CD14-positive monocyte (primary cell): Measurements from ENCODE around the gene SLC2A9. TPM values are rescaled to one million over a fixed set of nuclear protein-coding genes. Genes with fewer than 3 reads are reported as not detected.
A peak's percentile ranks its signal among the peaks of the same experiment; 100 is the strongest.

Experiments
- DNase-seq, 3 donors: peaks; one replicate each; pipeline ENCODE4 v3.0.0-alpha.2; 2011 to 2022
- H2AFZ ChIP-seq: 2 replicates; pipeline ENCODE4 v1.6.0; 2012; ENCODE audit warnings: mild to moderate bottlenecking, low read depth, low read length, inconsistent platforms; ENCODE audit not compliant: insufficient read depth, poor library complexity, severe bottlenecking
- H3K27ac ChIP-seq, 2 donors: 1 replicate in 1 of 2; 2 replicates in 1 of 2; pipeline ENCODE4 v1.5.1; 2012 to 2013; ENCODE audit warnings: low read length in 2 of 2, control low read depth in 1 of 2, inconsistent platforms in 1 of 2, low read depth in 1 of 2, mild to moderate bottlenecking in 1 of 2
- H3K27me3 ChIP-seq, 2 donors: one replicate each; pipeline versions ENCODE4 v1.6.0 to v1.6.1; 2011 to 2013; ENCODE audit warnings: low read length in 2 of 2; ENCODE audit not compliant: control insufficient read depth in 2 of 2, insufficient read depth in 2 of 2
- H3K36me3 ChIP-seq, 2 donors: replicated peaks in 1 of 2; 1 replicate in 1 of 2; 2 replicates in 1 of 2; pipeline versions ENCODE4 v1.5.1 to v1.6.1; 2012 to 2013; ENCODE audit warnings: low read length in 2 of 2, control low read depth in 1 of 2, inconsistent platforms in 1 of 2, mild to moderate bottlenecking in 1 of 2; ENCODE audit not compliant: insufficient read depth in 2 of 2, control insufficient read depth in 1 of 2
- H3K4me1 ChIP-seq, 2 donors: 1 replicate in 1 of 2; 2 replicates in 1 of 2; pipeline versions ENCODE4 v1.5.1 to v1.6.1; 2012 to 2013; ENCODE audit warnings: low read length in 2 of 2, control low read depth in 1 of 2, inconsistent platforms in 1 of 2, mild to moderate bottlenecking in 1 of 2, moderate library complexity in 1 of 2; ENCODE audit not compliant: insufficient read depth in 2 of 2, control insufficient read depth in 1 of 2
- H3K4me2 ChIP-seq: replicated peaks from 2 replicates; pipeline ENCODE3; 2012; ENCODE audit warnings: low read length, moderate library complexity, mild to moderate bottlenecking; ENCODE audit not compliant: poor library complexity, severe bottlenecking; ENCODE audit errors: extremely low read depth
- H3K4me3 ChIP-seq, 3 experiments: fragments of 200-600 bp in 1 of 3; sonication (generic) in 1 of 3; replicated peaks in 1 of 3; 1 replicate in 2 of 3; 2 replicates in 1 of 3; pipeline ENCODE4 v1.5.1; 2011 to 2013; ENCODE audit warnings: low read length in 3 of 3, mild to moderate bottlenecking in 3 of 3, control low read depth in 2 of 3, low read depth in 2 of 3, inconsistent platforms in 1 of 3, moderate library complexity in 1 of 3
- H3K79me2 ChIP-seq: 2 replicates; pipeline ENCODE4 v1.6.0; 2012; ENCODE audit warnings: mild to moderate bottlenecking, control low read depth, inconsistent platforms, low read length, moderate library complexity; ENCODE audit not compliant: insufficient read depth
- H3K9ac ChIP-seq: 2 replicates; pipeline ENCODE4 v1.6.0; 2017; ENCODE audit warnings: low read length, mild to moderate bottlenecking; ENCODE audit not compliant: insufficient read depth, poor library complexity, severe bottlenecking
- H3K9me3 ChIP-seq, 2 donors: replicated peaks in 1 of 2; 1 replicate in 1 of 2; 2 replicates in 1 of 2; pipeline versions ENCODE4 v1.5.1 to v1.6.1; 2012 to 2013; ENCODE audit warnings: low read length in 2 of 2, control low read depth in 1 of 2; ENCODE audit not compliant: control insufficient read depth in 1 of 2, insufficient read depth in 1 of 2
- H4K20me1 ChIP-seq: 2 replicates; pipeline ENCODE4 v1.6.0; 2012; ENCODE audit warnings: mild to moderate bottlenecking, low read length, control low read depth, moderate library complexity; ENCODE audit not compliant: insufficient read depth
- H3K27ac Mint-ChIP-seq, 7 donors: one replicate each; pipeline ENCODE4 v1.8.0; 2020; ENCODE audit warnings: mild to moderate bottlenecking in 7 of 7, mixed read lengths in 7 of 7, moderate library complexity in 6 of 7, inconsistent platforms in 2 of 7
- H3K27me3 Mint-ChIP-seq, 3 donors: one replicate each; pipeline ENCODE4 v1.8.0; 2021 to 2022; ENCODE audit warnings: low read depth in 3 of 3, mild to moderate bottlenecking in 3 of 3, mixed read lengths in 3 of 3, moderate library complexity in 3 of 3, inconsistent platforms in 1 of 3
- H3K36me3 Mint-ChIP-seq, 2 donors: one replicate each; pipeline ENCODE4 v1.8.0; 2020; ENCODE audit warnings: mixed read lengths in 2 of 2, inconsistent platforms in 1 of 2, mild to moderate bottlenecking in 1 of 2
- H3K4me1 Mint-ChIP-seq: one replicate; pipeline ENCODE4 v1.8.0; 2020; ENCODE audit warnings: mild to moderate bottlenecking, mixed read lengths
- H3K4me3 Mint-ChIP-seq, 2 donors: one replicate each; pipeline ENCODE4 v1.8.0; 2020; ENCODE audit warnings: mild to moderate bottlenecking in 2 of 2, mixed read lengths in 2 of 2, moderate library complexity in 1 of 2
- H3K9me3 Mint-ChIP-seq, 7 donors: one replicate each; pipeline ENCODE4 v1.8.0; 2020 to 2022; ENCODE audit warnings: mixed read lengths in 7 of 7, mild to moderate bottlenecking in 6 of 7, moderate library complexity in 6 of 7, inconsistent platforms in 2 of 7
- CTCF ChIP-seq: fragments of 200-600 bp; IDR thresholded peaks from one replicate; pipeline ENCODE4 v1.8.0; 2022; ENCODE audit warnings: antibody characterized with exemption, mild to moderate bottlenecking
- WGBS: methylation state at CpG from one replicate; pipeline ENCODE4 v1.1.5; 2013; ENCODE audit warnings: missing lambda C conversion rate; ENCODE audit not compliant: insufficient coverage; 5-methylcytosine and 5-hydroxymethylcytosine counted together
- intact Hi-C, 2 donors: fragments of 100-400 bp; cut with micrococcal nuclease; formaldehyde crosslinking; loops; one replicate each; pipeline versions ENCODE4 v1.15.0 to v1.15.1; 2023
- polyA plus RNA-seq, 3 donors: library from polyadenylated mRNA; depleted of rRNA in 1 of 3; unstranded in 2 of 3; stranded (reverse) in 1 of 3; fragments of 300-500 nt in 2 of 3; fragments of >200 nt in 1 of 3; fragmentation: Illumina TruSeq in 2 of 3; gene quantifications; 1 replicate in 2 of 3; 2 replicates in 1 of 3; pipeline ENCODE4 v1.2.3, GENCODE V29; 2012 to 2021

SLC2A9 gene
- polyA plus RNA-seq, 3 donors = 27.3 to 38.6 (median 34.7) TPM

- Mint-ChIP-seq H3K36me3 (peaks cover 33 to 53% of the 10 kb centered on the region in 2 donors), H3K27ac (no peak overlapping the region), H3K27me3 (peaks cover 0 to 1% (median 0%) of the 10 kb centered on the region in 3 donors), H3K4me1 (peaks cover 6% of the 10 kb centered on the region), H3K9me3 (peaks cover 0 to 1% (median 0%) of the 10 kb centered on the region in 7 donors), H3K4me3 (no peak overlapping the region)
- DNase-seq = no peak
- Histone ChIP-seq H4K20me1 (no peaks in the 10 kb centered on the region), H3K4me1 (no peaks in the 10 kb centered on the region), H3K27me3 (no peaks in the 10 kb centered on the region), H3K79me2 (no peaks in the 10 kb centered on the region), H2AFZ (no peak overlapping the region), H3K4me2 (no peak overlapping the region), H3K9me3 (no peaks in the 10 kb centered on the region), H3K36me3 (peaks cover 5 to 24% of the 10 kb centered on the region in 2 donors), H3K4me3 (no peak overlapping the region), H3K9ac (no peak overlapping the region), H3K27ac (no peak overlapping the region)
- intact Hi-C loops = no loop called here
- 100% methylated on average over 2 of the region's 3 CpGs for WGBS
- no peak for TF ChIP-seq CTCF
Measured at GRCh38 chr4:9816285-9816684, 205.0 kb downstream of the SLC2A9 start.

- no peaks in the 10 kb centered on the region for H3K79me2 ChIP-seq
- Mint-ChIP-seq H3K36me3 (peaks cover 44 to 60% of the 10 kb centered on the region in 2 donors), H3K4me3 (no peak overlapping the region), H3K27me3 (peaks cover 0 to 1% (median 0%) of the 10 kb centered on the region in 3 donors), H3K27ac (peak overlapping the region in 2 of 7 donors; percentile 8 to 12), H3K9me3 (no peaks in the 10 kb centered on the region), H3K4me1 (peaks cover 6% of the 10 kb centered on the region)
- 71% methylated on average over 1 of the region's 4 CpGs for WGBS
- no peak overlapping the region for H3K4me3 ChIP-seq
- H2AFZ ChIP-seq = no peak overlapping the region
- no peaks in the 10 kb centered on the region for H3K4me1 ChIP-seq
- intact Hi-C loops = no loop called here
- DNase-seq = no peak
- no peaks in the 10 kb centered on the region for H3K27me3 ChIP-seq
- no peak overlapping the region for H3K27ac ChIP-seq
- no peaks in the 10 kb centered on the region for H3K9me3 ChIP-seq
- H3K4me2 ChIP-seq = no peak overlapping the region
- peaks cover 11 to 47% of the 10 kb centered on the region in 2 donors for H3K36me3 ChIP-seq
- H4K20me1 ChIP-seq = no peaks in the 10 kb centered on the region
- no peak overlapping the region for H3K9ac ChIP-seq
- TF ChIP-seq CTCF = no peak
Measured at GRCh38 chr4:9812501-9813340, 208.6 kb downstream of the SLC2A9 start.
